Astrocyte (in vitro differentiated cells and primary cell): ENCODE measurements around the gene ARHGEF11. TPM values are rescaled to one million over a fixed set of nuclear protein-coding genes. Genes with fewer than 3 reads are reported as not detected.
"Not testable (repeated sequence)": the region's sequence is repeated elsewhere in the genome, so short reads cannot be mapped to it uniquely, and the experiment has no call there.

ENCODE experiments used
- DNase-seq: peaks from one replicate; pipeline ENCODE4 v3.0.0-alpha.2; 2010; ENCODE audit warnings: low read depth
- FAIRE-seq: peaks from 2 replicates; lab custom pipeline; 2011; peaks lifted over from hg19 to GRCh38; lab: Jason Lieb, UNC
- H2AFZ ChIP-seq: 2 replicates; pipeline ENCODE4 v1.6.0; 2012; ENCODE audit warnings: low read depth, low read length, inconsistent platforms
- H3K27ac ChIP-seq: 2 replicates; pipeline ENCODE4 v1.5.1; 2011; ENCODE audit warnings: low read depth, low read length, inconsistent platforms
- H3K27me3 ChIP-seq: 2 replicates; pipeline ENCODE4 v1.6.0; 2011; ENCODE audit warnings: low read length, inconsistent platforms; ENCODE audit not compliant: insufficient read depth
- H3K36me3 ChIP-seq: 2 replicates; pipeline ENCODE4 v1.5.1; 2011; ENCODE audit warnings: low read length, inconsistent platforms; ENCODE audit not compliant: insufficient read depth
- H3K4me1 ChIP-seq: 2 replicates; pipeline ENCODE4 v1.5.1; 2011; ENCODE audit warnings: low read length, inconsistent platforms; ENCODE audit not compliant: insufficient read depth
- H3K4me2 ChIP-seq: 2 replicates; pipeline ENCODE4 v1.6.0; 2012; ENCODE audit warnings: low read length, inconsistent platforms
- H3K4me3 ChIP-seq: 2 replicates; pipeline ENCODE4 v1.5.1; 2011; ENCODE audit warnings: low read depth, mild to moderate bottlenecking, low read length, inconsistent platforms; ENCODE audit not compliant: insufficient read depth
- H3K79me2 ChIP-seq: 2 replicates; pipeline ENCODE4 v1.6.0; 2012; ENCODE audit warnings: mild to moderate bottlenecking, low read length, inconsistent platforms; ENCODE audit not compliant: insufficient read depth
- H3K9ac ChIP-seq: 2 replicates; pipeline ENCODE4 v1.6.0; 2012; ENCODE audit warnings: mild to moderate bottlenecking, low read length, inconsistent platforms
- H3K9me3 ChIP-seq: 2 replicates; pipeline ENCODE4 v1.5.1; 2012; ENCODE audit warnings: low read depth, mild to moderate bottlenecking, low read length, inconsistent platforms; ENCODE audit not compliant: insufficient read depth
- H4K20me1 ChIP-seq: 2 replicates; pipeline ENCODE4 v1.6.0; 2012; ENCODE audit warnings: low read length, inconsistent platforms; ENCODE audit not compliant: insufficient read depth
- H3K27ac Mint-ChIP-seq: one replicate; pipeline ENCODE4 v1.8.0; 2021; ENCODE audit warnings: mild to moderate bottlenecking, mixed read lengths; ENCODE audit not compliant: unreplicated experiment
- H3K27me3 Mint-ChIP-seq: one replicate; pipeline ENCODE4 v1.8.0; 2021; ENCODE audit warnings: low read depth, mixed read lengths; ENCODE audit not compliant: unreplicated experiment
- H3K36me3 Mint-ChIP-seq: one replicate; pipeline ENCODE4 v1.8.0; 2021; ENCODE audit warnings: low read depth, mixed read lengths; ENCODE audit not compliant: unreplicated experiment
- H3K4me1 Mint-ChIP-seq: one replicate; pipeline ENCODE4 v1.8.0; 2021; ENCODE audit warnings: low read depth, mixed read lengths; ENCODE audit not compliant: unreplicated experiment
- H3K4me3 Mint-ChIP-seq: one replicate; pipeline ENCODE4 v1.8.0; 2021; ENCODE audit warnings: mild to moderate bottlenecking, moderate library complexity, mixed read lengths; ENCODE audit not compliant: unreplicated experiment
- H3K9me3 Mint-ChIP-seq: one replicate; pipeline ENCODE4 v1.8.0; 2021; ENCODE audit warnings: mild to moderate bottlenecking, mixed read lengths; ENCODE audit not compliant: unreplicated experiment
- EZH2 ChIP-seq: IDR thresholded peaks from 2 replicates; pipeline ENCODE4 v1.6.1; 2012; ENCODE audit warnings: mild to moderate bottlenecking, low read length, inconsistent platforms; ENCODE audit not compliant: insufficient read depth
- total RNA-seq: library from RNA; stranded (reverse); gene quantifications from 2 replicates; pipeline ENCODE4 v1.2.1, GENCODE V29; 2021
- TF ChIP-seq, protein P1 (sequence below): IDR thresholded peaks from 2 replicates; pipeline ENCODE4 v1.5.1; 2011; ENCODE audit warnings: low read depth, mild to moderate bottlenecking, inconsistent platforms, low read length, moderate library complexity; ENCODE audit not compliant: insufficient read depth

Gene ARHGEF11
- total RNA-seq, 1 donor from 2014 or later, result 29.2 TPM

DNA sequence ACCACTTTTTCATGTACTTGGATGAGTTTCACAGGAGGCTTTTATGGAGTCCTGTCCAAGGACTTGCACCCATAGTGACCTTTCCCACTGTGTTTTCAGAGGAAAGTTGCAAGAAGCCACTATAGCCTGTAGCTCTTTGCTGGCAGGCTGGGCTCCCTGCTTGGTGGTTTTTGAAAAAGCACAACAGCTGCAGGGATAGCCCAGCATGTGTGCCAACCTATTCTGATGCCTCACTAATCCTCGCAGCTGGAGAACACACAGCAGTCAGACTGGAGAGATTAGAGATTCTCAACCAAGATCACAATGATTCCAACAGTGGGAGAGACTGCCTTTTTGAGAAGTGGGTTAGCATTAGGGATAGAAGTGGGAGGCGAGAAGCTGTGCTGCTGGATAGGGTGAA, 24.1 kb upstream of the ARHGEF11 start:
- H3K4me3 Mint-ChIP-seq, result no peak overlapping the region
- FAIRE-seq, result no peak
- Histone ChIP-seq H3K79me2 (no peaks in the 10 kb centered on the region), H3K9ac (no peak overlapping the region), H3K4me1 (no peaks in the 10 kb centered on the region), H4K20me1 (no peaks in the 10 kb centered on the region), H3K27me3 (peaks cover 13% of the 10 kb centered on the region), H3K27ac (no peak overlapping the region), H3K4me3 (no peak overlapping the region), H3K4me2 (no peak overlapping the region), H3K36me3 (no peaks in the 10 kb centered on the region), H3K9me3 (no peaks in the 10 kb centered on the region), H2AFZ (no peak overlapping the region)
- peaks cover 10% of the 10 kb centered on the region for H3K27me3 Mint-ChIP-seq
- peaks cover 2% of the 10 kb centered on the region for H3K4me1 Mint-ChIP-seq
- H3K9me3 Mint-ChIP-seq, result no peaks in the 10 kb centered on the region
- no peak for DNase-seq
- H3K27ac Mint-ChIP-seq, result no peak overlapping the region
- H3K36me3 Mint-ChIP-seq, result no peaks in the 10 kb centered on the region
- TF ChIP-seq EZH2, result no peak
- TF ChIP-seq, protein P1, sequence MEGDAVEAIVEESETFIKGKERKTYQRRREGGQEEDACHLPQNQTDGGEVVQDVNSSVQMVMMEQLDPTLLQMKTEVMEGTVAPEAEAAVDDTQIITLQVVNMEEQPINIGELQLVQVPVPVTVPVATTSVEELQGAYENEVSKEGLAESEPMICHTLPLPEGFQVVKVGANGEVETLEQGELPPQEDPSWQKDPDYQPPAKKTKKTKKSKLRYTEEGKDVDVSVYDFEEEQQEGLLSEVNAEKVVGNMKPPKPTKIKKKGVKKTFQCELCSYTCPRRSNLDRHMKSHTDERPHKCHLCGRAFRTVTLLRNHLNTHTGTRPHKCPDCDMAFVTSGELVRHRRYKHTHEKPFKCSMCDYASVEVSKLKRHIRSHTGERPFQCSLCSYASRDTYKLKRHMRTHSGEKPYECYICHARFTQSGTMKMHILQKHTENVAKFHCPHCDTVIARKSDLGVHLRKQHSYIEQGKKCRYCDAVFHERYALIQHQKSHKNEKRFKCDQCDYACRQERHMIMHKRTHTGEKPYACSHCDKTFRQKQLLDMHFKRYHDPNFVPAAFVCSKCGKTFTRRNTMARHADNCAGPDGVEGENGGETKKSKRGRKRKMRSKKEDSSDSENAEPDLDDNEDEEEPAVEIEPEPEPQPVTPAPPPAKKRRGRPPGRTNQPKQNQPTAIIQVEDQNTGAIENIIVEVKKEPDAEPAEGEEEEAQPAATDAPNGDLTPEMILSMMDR, result no peak

DNA sequence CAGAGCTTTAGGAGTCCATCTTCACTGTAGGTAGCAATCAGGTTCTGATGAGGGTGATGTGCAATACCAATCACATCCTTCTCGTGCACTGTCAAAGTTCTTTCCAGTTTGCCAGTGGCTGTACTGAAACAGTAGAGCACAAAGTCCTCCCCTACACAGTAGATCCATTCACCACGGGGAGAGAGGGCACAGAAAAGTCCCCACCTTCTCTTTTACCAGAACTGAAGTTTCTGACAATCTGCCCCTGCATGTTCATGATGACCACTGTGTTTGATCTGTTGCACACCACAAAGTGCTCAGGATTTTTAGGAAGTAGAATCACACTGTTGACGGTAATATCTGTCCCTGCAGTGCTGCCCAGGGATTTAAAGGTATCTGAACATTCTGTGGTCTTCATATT, 13.7 kb upstream of the ARHGEF11 start:
- H3K4me3 ChIP-seq, result not testable (repeated sequence)

DNA sequence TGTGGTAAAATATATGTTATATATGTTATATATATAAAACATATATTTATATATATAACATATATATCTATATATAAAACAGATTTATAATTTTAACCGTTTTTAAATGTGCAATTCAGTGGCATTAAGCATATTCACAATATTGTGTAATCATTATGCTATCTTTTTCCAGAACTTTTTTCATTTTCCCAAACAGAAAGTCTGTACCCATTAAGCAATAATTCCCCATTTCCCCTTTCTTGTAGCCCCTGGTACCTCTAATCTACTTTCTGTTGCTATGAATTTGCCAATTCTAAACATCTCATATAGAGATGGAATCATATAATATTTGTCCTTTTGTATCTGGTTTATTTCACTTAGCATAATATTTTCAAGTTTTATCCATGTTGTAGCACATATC, 10.7 kb upstream of the ARHGEF11 start:
- no peaks in the 10 kb centered on the region for H3K36me3 Mint-ChIP-seq
- Histone ChIP-seq H3K4me3 (no peak overlapping the region), H3K79me2 (no peaks in the 10 kb centered on the region), H3K36me3 (no peaks in the 10 kb centered on the region), H3K4me2 (no peak overlapping the region), H3K27me3 (peaks cover 7% of the 10 kb centered on the region), H3K9ac (no peak overlapping the region), H3K9me3 (no peaks in the 10 kb centered on the region), H2AFZ (no peak overlapping the region), H3K4me1 (no peaks in the 10 kb centered on the region), H4K20me1 (no peaks in the 10 kb centered on the region), H3K27ac (no peak overlapping the region)
- DNase-seq (no peak), FAIRE-seq (no peak)
- TF ChIP-seq EZH2, result no peak
- TF ChIP-seq, protein P1, result no peak
- no peaks in the 10 kb centered on the region for H3K9me3 Mint-ChIP-seq
- no peaks in the 10 kb centered on the region for H3K4me1 Mint-ChIP-seq
- H3K27me3 Mint-ChIP-seq, result peaks cover 3% of the 10 kb centered on the region
- no peak overlapping the region for H3K4me3 Mint-ChIP-seq
- H3K27ac Mint-ChIP-seq, result no peak overlapping the region

More for the DNA sequence above, 13.7 kb upstream of the ARHGEF11 start:
- not testable (repeated sequence) for H3K36me3 ChIP-seq, H2AFZ ChIP-seq, H3K9me3 ChIP-seq, H3K4me3 Mint-ChIP-seq, H3K4me2 ChIP-seq, H3K9me3 Mint-ChIP-seq, H3K36me3 Mint-ChIP-seq, H3K79me2 ChIP-seq, H3K27me3 ChIP-seq, H3K27ac Mint-ChIP-seq, H3K27ac ChIP-seq, H3K9ac ChIP-seq, H3K4me1 Mint-ChIP-seq, DNase-seq, H4K20me1 ChIP-seq, H3K4me1 ChIP-seq, H3K27me3 Mint-ChIP-seq
- peak; percentile 13 for FAIRE-seq

DNA sequence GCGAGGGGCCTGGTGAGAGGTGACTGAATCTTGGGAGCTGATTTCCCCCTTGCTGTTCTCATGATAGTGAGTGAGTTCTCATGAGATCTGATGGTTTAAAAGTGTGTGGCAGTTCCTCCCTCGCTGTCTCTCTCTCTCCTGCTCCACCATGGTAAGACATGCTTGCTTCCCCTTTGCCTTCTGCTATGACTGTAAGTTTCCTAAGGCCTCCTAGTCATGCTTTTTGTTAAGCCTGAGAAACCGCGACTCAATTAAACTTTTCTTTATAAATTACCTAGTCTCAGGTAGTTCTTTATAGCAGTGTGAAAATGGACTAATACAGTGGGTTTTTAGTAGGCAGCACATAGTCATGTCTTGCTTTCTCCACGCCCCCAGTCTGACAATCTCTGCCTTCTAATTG, 10.2 kb upstream of the ARHGEF11 start:
- not testable (repeated sequence) for H3K79me2 ChIP-seq, H3K4me2 ChIP-seq, H3K4me3 Mint-ChIP-seq, H4K20me1 ChIP-seq, H3K27me3 ChIP-seq, H3K27ac Mint-ChIP-seq, H3K27me3 Mint-ChIP-seq, FAIRE-seq, H3K4me1 ChIP-seq, H3K4me3 ChIP-seq, H3K27ac ChIP-seq, H3K36me3 Mint-ChIP-seq, H3K9ac ChIP-seq, H3K9me3 ChIP-seq, H3K4me1 Mint-ChIP-seq, H3K36me3 ChIP-seq, H3K9me3 Mint-ChIP-seq, DNase-seq, H2AFZ ChIP-seq
